Stimulated activated CD4-positive, alpha-beta T cell treated with anti-CD3 and anti-CD28 coated beads, TNF-alpha, amount 100 ng/mL, for 4 hours (primary cell): ENCODE measurements around the gene FBXO27.
"Not testable (repeated sequence)": the region's sequence is repeated elsewhere in the genome, so short reads cannot be mapped to it uniquely, and the experiment has no call there.

Experiments used
- DNase-seq, 3 experiments: peaks; one replicate each; pipeline ENCODE4 v3.0.0-alpha.2; 2020; ENCODE audit warnings: low read depth in 3 of 3

Gene FBXO27

DNA sequence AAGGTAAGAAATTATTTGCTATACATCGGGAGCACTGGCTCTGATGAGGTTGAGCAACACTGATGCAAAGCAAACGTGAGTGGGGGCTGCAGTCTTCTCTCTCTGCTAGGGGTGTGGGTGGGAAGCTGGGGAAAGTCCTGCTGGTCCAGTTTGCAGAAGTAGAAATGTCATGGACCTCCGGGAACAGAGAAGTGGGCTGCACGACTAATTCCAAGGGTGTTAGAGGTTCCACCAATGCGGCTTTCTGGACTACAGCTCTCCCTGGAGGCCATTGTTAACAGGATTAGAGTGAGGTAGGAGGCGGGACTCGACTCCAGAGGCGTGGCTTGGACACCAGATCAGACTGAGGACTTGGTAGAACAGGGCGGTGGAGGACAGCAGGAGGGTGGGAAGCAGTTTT lies 5.7 kb upstream of the FBXO27 start:
- no peak for DNase-seq

GRCh38 chr19:39037194-39037593 lies 4.8 kb upstream of the FBXO27 start:
- no peak for DNase-seq

DNA sequence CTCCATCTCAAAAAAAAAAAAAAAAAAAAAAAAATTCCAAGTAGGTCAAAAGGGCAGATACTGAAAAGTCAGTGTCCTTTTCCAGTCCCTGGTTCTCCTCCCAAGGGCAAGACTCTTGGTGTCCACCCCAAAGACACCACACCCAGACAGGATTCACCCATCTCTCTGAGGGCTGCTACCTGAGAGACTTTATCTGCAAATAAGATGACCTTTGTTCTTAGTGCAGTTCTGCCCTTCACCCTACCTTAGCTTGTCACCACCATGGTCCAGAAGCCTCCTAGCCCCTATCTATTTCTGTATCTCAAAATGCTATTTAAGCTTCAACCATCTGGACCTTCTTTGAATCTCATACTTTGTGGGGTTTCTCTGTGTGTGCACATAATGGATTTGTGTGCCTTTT lies 4.2 kb upstream of the FBXO27 start:
- no peak for DNase-seq

DNA sequence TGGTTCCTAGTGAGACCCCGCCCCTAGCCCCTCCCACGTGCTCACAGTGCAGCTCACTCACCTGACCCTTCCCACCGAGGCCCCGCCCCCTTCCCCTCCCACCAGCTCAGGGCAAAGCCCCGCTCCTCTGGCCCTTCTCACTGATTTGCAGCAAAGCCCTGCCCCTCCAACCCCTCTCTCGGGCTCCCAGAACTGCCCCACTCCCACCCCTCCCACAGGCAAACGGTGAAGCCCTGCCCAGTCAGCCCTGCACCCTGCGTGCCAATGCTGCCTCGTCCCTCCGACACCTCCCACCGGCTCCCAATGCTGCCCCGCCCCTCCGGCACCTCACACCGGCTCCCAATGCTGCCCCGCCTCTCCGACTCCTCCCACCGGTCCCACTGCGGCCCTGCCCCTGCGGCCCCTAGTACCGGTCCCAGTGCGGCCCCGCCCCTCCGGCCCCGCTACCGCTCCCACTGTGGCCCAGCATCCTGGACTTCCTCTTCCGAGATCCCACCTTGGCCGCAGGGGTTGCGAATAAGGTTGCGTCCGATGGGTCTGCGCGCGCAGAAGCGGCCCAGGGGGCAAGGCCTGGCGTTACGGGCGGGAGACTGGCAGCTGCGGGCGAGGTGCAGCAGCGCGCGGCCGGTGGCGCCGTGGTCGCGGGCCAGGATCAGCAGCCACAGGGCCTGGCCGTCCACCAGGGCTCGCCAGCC lies 834 bp downstream of the FBXO27 start:
- DNase-seq: peak; percentile 66 to 72 (median 66)

- no peak for DNase-seq
These were observed 1.4 kb downstream of the FBXO27 start for GRCh38 chr19:39030854-39031367.

DNA sequence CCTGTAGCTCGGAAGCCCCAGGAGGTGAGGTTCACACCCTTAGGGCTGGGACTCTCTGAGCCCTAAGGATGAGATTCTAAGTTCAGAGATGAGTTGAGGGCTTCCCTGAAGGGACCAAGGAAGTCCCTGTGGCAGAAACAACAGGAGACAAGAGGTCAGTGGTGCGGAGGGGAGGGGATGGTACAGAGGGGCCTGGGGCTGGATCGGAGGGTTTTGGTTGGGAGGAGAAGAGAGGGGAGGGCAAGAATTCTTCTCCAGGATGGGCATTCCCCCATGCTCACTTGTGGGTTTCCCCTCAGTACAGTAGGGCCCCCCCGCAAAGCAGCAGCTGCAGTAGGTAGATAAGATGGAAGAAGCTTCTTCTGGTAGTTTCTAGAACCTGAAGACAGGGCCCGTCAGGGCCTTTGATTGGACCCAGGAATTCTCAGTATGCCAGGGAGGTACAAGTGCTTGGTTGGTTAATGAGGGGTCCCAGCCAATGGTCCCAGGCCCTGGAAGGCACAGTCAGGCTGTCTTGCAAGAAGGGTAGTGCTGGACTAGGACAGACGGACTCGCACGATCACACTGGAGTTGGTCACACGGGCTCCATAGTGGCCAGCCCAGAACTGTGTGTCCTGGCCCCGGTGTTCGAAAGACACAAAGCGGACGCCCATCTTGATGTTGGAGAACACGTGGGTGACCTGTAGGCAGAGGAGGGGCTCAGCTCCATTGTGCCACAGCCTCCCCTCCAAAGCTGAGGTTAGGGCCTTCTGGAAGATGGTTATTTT lies 7.3 kb downstream of the FBXO27 start:
- no peak for DNase-seq

- DNase-seq: no peak
These were observed 11.3 kb downstream of the FBXO27 start for GRCh38 chr19:39021063-39021462.

DNA sequence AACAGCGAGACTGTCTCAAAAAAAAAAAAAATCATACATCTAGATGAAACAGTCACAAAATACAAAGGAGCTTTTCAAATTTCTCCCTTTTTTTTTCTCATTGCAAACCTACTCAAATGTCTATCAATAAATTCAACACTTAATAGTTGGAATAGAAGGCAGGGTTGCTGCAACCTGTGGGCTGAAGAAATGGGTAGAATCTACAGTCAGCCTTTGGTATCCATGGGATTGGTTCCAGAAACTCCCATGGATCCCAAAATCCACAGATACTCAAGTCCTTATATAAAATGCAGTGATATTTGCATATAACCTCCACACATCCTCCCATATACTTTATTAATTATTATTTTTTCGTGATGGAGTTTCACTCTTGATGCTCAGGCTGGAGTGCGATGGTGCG lies 14.7 kb downstream of the FBXO27 start:
- DNase-seq: no peak

GRCh38 chr19:39017026-39017425 lies 15.3 kb downstream of the FBXO27 start:
- no peak for DNase-seq

GRCh38 chr19:39014037-39014436 lies 18.3 kb downstream of the FBXO27 start:
- no peak for DNase-seq

- no peak for DNase-seq
These were observed 23.3 kb downstream of the FBXO27 start for GRCh38 chr19:39009001-39009400.

DNA sequence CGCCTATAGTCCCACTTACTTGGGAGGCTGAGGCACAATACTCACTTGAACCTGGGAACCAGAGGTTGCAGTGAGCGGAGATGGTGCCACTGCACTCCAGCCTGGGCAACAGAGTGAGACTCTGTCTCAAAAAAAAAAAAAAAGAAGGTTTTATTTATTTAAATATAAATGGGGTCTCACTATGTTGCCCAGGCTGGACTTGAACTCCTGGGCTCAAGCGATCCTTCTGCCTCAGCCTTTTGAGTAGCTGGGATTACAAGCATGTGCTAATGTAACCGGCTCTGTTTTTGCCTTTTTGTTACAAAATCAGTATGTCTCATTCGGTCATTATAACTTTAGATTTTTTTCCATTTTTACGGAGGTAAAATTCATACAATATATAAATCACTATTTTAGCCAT lies 24.2 kb downstream of the FBXO27 start:
- DNase-seq: no peak

GRCh38 chr19:39007096-39007495 lies 25.3 kb downstream of the FBXO27 start:
- DNase-seq: no peak

GRCh38 chr19:39004403-39004802 lies 27.9 kb downstream of the FBXO27 start:
- DNase-seq: no peak

GRCh38 chr19:39003796-39004195 lies 28.6 kb downstream of the FBXO27 start:
- no peak for DNase-seq

DNA sequence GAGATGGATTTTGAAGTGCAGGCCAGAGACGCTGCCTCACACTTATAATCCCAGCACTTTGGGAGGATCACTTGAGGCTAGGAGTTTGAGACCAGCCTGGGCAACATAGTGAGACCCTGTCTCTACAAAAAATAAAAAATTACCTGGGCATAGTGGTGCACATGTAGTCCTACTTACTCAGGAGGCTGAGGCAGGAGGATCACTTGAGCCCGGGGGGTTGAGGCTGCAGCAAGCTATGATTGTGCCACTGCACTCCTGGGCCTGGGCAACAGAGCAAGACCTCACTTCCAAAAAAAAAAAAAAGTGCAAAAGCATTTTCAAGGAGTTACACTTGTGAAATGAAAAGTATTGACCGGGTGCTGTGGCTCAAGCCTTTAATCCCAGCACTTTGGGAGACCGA lies 29.2 kb downstream of the FBXO27 start:
- no peak for DNase-seq

- no peak for DNase-seq
These were observed 31.3 kb downstream of the FBXO27 start for GRCh38 chr19:39001041-39001440.

DNA sequence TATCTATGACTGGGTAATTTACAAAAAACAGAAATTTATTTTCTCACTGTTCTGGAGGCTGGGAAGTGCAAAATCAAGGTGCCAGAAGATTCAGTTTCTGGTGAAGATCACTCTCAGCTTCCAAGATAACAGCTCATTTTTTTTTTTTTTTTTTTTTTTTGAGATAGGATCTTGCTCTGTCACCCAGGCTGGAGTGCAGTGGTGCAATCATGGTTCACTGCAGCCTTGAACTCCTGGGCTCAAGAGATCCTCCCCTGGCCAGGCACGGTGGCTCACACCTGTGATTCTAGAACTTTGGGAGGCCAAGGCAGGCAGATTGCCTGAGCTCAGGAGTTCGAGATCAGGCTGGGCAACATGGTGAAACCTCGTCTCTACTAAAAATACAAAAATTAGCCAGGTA lies 34.8 kb downstream of the FBXO27 start:
- not testable (repeated sequence) for DNase-seq

GRCh38 chr19:38993271-38993670 lies 39.1 kb downstream of the FBXO27 start:
- DNase-seq: no peak

DNA sequence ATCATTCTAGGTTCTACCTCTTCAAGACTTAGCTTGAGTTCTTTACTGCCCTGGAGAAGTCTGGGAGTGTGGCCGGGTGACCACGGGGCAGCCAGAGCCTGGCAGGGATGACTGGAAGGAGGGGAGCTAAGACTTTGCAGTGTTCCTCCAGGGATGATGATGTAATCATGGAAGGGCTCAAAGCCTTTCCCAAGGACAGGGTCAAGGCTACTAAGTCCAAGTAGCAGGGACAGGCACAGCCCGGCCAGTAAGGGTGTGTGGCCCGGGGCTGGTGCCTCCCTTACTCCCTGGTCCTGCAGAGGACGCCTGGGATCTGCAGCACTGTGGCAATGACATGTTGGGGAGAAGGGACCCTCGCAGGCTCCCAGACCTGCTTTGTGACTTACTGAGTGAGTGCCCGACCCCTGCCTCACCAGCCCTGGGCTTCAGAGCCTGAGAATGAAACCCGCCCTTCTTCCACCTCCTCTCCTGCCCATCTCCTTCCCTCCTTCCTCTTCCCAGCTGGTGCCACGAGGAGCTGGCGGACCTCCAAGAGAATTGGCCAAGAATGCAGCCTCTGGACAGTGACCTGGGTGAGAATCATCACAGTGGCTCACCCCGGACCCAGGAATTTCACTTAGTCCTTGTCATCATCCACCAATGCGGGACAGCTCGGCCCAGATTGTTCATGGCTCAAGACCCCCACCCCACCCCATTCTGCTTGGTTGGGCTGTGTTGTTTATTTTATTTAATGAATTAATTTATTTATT lies 41.2 kb downstream of the FBXO27 start:
- no peak for DNase-seq

DNA sequence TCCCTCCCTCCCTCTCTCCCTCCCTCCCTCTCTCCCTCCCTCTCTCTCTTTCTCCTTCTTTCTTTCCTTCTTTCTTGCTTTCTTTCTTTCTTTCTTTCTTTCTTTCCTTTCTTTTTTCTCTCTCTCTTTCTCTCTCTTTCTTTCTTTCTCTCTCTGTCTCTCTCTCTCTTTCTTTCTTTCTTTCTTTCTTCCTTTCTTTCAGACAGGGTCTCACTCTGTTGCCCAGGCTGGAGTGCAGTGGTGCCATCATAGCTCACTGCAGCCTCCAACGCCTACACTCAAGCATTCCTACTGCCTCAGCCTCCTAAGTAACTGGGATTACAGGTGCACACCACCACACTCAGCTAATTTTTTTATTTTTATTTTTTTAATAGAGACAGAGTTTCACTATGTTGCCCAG lies 42.7 kb downstream of the FBXO27 start:
- not testable (repeated sequence) for DNase-seq

DNA sequence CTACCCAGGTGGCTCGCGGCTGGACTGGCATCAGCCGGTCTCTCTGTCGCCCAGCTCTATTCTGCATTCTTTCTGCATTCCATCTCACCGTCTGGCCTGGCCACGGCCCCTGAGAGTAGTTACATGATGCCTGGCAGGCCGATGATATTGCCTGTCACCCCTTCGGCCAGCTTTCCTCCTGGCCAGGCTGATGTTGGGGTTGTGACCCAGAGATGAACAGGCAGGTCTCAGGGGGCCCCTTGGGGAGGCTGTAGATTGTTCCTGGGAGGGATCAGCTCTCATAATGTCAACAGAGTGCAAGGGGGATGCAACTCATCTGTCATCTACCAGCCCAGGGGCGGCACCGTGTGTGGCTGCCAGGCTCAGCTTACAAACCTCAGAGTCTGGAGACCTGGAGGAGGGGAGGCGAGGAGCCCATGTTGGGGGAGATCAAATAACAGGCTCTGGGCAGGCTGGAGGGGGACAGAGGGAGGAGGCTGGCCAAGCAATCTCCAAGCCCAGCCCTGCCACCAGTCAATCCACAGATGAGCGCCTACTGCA lies 43.2 kb downstream of the FBXO27 start:
- DNase-seq: no peak
